Fibroblast of lung (primary cell): ENCODE data around the gene IGFBP1.

ENCODE experiments used
- EZH2 ChIP-seq: IDR thresholded peaks from 2 replicates; pipeline ENCODE4 v1.5.1; 2012; ENCODE audit warnings: low read length, control low read depth, mild to moderate bottlenecking; ENCODE audit errors: missing control alignments
- TF ChIP-seq, protein P1 (sequence below), 2 donors: IDR thresholded peaks in 1 of 2; conservative IDR thresholded peaks in 1 of 2; 1 replicate in 1 of 2; 2 replicates in 1 of 2; pipeline ENCODE4 v1.5.1; 2011 to 2012; ENCODE audit warnings: low read length in 2 of 2, control low read depth in 1 of 2, inconsistent platforms in 1 of 2, low read depth in 1 of 2, mild to moderate bottlenecking in 1 of 2

GRCh38 chr7:45923818-45924217, 35.5 kb downstream of the IGFBP1 start:
- TF ChIP-seq, protein P1, sequence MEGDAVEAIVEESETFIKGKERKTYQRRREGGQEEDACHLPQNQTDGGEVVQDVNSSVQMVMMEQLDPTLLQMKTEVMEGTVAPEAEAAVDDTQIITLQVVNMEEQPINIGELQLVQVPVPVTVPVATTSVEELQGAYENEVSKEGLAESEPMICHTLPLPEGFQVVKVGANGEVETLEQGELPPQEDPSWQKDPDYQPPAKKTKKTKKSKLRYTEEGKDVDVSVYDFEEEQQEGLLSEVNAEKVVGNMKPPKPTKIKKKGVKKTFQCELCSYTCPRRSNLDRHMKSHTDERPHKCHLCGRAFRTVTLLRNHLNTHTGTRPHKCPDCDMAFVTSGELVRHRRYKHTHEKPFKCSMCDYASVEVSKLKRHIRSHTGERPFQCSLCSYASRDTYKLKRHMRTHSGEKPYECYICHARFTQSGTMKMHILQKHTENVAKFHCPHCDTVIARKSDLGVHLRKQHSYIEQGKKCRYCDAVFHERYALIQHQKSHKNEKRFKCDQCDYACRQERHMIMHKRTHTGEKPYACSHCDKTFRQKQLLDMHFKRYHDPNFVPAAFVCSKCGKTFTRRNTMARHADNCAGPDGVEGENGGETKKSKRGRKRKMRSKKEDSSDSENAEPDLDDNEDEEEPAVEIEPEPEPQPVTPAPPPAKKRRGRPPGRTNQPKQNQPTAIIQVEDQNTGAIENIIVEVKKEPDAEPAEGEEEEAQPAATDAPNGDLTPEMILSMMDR (conservative IDR thresholded peaks at IDR 0.05 in 1 of 2, IDR thresholded peaks at IDR 0.05 in 1 of 2; ENCODE audit: low read depth in 1 of 2, low read length in 2 of 2): no peak
- TF ChIP-seq EZH2: no peak
